GM19395 (cell line): ENCODE results near the gene RFX3.
A peak's percentile ranks its signal among the peaks of the same experiment; 100 is the strongest.

Experiments used
- ATAC-seq: cut with Tn5 transposase; IDR thresholded peaks from one replicate; pipeline ENCODE4 v1.9.1; 2021; ENCODE audit warnings: mild to moderate bottlenecking, moderate library complexity; ENCODE audit not compliant: unreplicated experiment

RFX3 gene

DNA sequence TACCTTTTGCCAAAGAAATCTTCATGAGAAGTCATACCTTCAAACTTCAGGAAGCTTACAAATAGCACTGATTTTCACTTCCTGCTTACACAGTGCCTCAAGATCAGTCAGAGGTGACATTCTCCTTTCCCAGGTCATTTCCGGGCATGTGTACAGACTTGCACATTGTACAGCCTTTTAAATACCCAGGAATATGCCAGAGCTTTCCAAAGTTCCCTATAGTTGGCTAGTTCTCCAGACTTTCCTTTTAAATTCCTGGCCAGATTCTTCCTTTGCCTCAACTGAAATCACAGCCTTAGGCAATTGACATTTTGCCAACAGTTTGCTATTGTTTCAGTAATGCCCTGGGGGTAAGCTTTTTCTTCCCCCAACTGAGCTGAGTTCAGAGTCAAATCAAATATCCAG, 47.2 kb downstream of the RFX3 start:
- peak; percentile 41 for ATAC-seq

- no peak for ATAC-seq
These were observed 48.5 kb downstream of the RFX3 start for GRCh38 chr9:3477236-3477834.

DNA sequence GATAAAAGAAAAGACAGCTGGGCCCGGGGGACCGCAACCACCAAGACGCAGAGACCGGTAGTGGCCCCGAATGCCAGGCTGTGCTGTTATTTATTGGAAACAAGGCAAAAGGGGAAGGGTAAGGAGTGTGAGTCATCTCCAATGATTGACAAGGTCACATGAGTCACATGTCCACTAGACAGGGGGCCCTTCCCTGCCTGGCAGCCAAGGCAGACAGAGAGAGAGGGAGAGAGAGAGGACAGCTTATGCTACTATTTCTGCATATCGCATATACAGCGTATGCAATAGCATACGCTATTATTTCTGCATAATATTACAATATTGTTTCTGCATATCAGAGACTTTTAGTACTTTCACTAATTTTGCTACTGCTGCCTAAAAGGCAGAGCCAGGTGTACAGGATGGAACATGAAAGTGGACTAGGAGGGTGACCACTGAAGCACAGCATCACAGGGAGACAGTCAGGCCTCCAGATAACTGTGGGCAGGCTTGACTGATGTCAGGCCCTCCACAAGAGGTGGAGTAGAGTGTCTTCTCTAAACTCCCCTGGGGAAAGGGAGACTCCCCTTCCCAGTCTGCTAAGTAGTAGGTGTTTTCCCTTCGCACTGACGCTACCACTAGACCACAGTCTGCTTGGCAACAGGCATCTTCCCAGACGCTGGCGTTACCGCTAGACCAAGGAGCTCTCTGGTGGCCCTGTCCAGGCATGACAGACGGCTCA, 50.3 kb downstream of the RFX3 start:
- peak; percentile 28 for ATAC-seq

GRCh38 chr9:3474821-3475220, 51.0 kb downstream of the RFX3 start:
- ATAC-seq, result no peak

DNA sequence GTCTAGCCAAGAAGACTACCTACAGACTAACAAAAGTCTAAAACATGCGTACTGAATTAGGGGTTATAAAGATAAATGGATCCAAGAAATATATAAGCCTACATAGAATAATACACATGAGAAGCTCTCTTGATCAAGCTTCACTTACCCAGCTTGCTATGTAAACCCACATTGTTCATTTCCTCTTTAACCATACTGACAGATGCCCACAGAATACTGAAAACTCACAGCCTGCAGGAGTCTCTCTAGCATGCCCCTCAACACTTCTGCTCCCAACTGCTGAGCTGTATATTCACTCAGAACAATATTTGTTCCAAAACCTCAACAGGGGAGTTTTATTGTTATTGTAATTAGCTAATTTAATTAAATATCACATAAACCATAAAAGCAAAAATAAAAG, 52.4 kb downstream of the RFX3 start:
- peak; percentile 38 for ATAC-seq

- ATAC-seq, result no peak
These were observed 53.9 kb downstream of the RFX3 start for GRCh38 chr9:3471883-3472282.

GRCh38 chr9:3468421-3469205, 57.2 kb downstream of the RFX3 start:
- no peak for ATAC-seq

DNA sequence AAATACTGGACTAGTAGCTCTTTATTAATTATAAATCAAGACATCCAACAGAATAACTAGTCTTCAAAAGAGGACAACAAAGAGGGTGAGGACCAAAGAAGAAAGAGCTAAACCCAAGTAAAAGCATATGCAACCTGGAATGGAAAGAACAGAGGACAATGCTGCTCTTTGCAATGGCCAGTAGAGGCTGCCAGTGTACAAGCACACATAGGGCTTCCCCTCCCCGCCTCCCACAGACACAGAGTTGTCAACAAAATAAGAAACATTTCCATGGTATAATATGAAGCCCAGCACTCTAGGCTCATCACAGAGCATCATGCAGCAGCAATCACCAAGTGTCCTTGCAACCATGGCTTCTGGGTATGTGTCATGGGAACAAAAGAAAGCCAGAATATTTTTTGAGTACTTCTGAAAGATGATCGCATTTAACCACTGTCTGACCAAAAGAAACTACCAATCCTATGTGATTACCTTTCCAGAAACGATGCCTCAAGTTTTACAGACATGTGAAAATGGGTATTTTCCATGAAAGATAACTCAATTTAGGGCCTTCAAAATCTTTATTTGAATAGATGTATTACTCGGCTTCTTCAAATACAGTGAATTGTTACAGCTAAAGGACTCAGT, 58.1 kb downstream of the RFX3 start:
- ATAC-seq, result peak; percentile 98

DNA sequence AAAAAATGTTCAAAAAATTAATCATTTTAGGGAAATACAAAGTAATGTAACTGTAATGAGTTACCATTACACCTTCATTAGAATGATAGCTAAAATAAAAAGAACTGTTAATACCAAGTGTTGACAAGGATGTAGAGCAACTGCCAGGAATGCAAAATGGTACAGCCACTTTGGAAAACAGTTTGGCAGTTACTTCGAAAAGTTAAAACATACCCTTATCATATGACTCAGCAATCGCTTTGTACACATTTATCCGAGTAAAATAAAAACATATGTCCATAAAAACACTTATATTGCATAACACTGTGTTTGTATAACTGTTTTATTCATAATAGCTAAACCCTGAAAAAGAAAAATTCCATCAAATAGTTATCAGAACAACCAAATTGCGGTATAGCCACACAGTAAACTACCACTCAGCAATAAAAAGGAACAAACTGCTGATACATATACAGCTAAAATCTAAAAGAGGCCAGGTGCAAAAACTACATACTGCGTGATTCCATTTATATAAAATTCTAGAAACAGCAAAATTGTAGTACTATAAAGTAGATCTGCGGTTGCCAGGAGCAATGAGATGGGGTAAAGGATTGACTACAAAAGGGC, 61.7 kb downstream of the RFX3 start:
- ATAC-seq, result no peak

- ATAC-seq, result no peak
These were observed 66.9 kb downstream of the RFX3 start for GRCh38 chr9:3458806-3459475.

GRCh38 chr9:3457175-3457574, 68.6 kb downstream of the RFX3 start:
- no peak for ATAC-seq

DNA sequence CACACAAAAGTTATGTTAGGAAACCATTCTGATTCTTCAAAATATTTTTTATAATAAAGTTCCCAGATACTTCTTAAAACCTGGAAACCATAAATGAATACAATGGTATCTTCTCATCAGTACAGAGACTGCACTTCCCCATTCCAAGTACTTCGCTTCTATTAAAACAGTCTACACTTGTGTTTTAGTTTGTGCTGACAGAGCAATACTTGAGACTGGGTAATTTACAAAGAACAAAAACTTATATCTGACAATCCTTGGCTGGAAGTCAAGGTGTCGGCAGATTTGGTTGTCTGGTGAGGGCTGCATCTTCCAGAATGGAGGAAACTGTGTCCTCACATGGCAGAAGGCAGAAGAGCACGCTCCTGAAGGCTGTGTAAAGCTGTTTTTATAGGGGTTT, 70.1 kb downstream of the RFX3 start:
- ATAC-seq, result no peak

DNA sequence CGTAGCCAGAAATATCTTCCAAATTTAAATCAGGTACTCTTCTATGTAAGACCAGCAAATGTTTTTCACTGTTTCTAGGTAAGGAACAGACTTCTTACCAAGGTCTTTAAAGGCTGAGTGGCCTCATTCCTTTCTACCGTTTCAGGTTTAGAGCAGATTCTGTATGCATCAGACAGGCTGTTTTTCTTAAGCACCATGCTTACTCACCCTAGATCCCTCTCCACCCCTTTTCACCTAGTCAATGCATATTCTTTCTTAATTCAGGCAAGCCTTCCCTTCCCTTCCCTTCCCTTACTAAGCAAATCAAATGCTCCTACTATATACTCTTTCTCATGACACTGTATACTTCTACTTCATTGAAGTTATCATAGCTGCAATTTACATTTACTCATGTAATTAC, 70.7 kb downstream of the RFX3 start:
- no peak for ATAC-seq

DNA sequence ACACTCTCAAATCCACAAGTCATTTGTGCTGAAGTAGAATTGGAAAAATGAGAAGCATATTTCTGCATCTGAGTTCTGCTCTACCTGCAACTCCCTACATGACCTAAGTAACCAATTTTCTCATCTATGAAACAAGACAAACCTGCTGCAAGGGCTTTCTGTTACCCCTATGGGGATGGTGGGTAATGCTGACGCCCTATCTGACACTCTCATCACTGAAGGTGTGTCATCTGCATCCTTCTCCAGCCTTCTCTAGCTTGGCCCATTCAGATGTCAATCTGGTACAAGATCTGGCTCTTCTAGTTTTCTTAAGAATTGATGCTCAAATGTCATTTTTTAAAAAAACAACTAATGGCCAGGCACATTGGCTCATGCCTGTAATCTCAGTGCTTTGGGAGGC, 73.8 kb downstream of the RFX3 start:
- ATAC-seq, result no peak

- no peak for ATAC-seq
These were observed 78.0 kb downstream of the RFX3 start for GRCh38 chr9:3447788-3448187.

GRCh38 chr9:3447143-3447542, 78.7 kb downstream of the RFX3 start:
- no peak for ATAC-seq

GRCh38 chr9:3446313-3446712, 79.5 kb downstream of the RFX3 start:
- ATAC-seq, result no peak

GRCh38 chr9:3444016-3444415, 81.8 kb downstream of the RFX3 start:
- no peak for ATAC-seq

GRCh38 chr9:3441197-3441816, 84.5 kb downstream of the RFX3 start:
- ATAC-seq, result peak; percentile 97
